Measurements from ENCODE around the gene IL18BP.

GRCh38 chr11:72001285-72001684, 2.6 kb downstream of the IL18BP start:
- TF ChIP-seq SIN3A (IDR thresholded peaks at IDR 0.05; ENCODE audit: borderline replicate concordance, insufficient read depth, low read depth, low read length): no peak
- no peak for TF ChIP-seq CTCF (IDR thresholded peaks at IDR 0.05)
- TF ChIP-seq POLR2AphosphoS5 (IDR thresholded peaks at IDR 0.05; ENCODE audit: low read depth, low read length): no peak
